Ishikawa (cell line): ENCODE results near the gene SUSD2.

ENCODE experiments used
- CEBPB ChIP-seq: IDR thresholded peaks from 2 replicates; pipeline ENCODE4 v1.6.1; 2012
- CREB1 ChIP-seq: IDR thresholded peaks from 2 replicates; pipeline ENCODE4 v1.6.1; 2012; ENCODE audit warnings: low read depth
- EGR1 ChIP-seq: IDR thresholded peaks from 2 replicates; pipeline ENCODE4 v1.6.1; 2012
- EP300 ChIP-seq: IDR thresholded peaks from 2 replicates; pipeline ENCODE4 v1.6.1; 2012; ENCODE audit warnings: borderline replicate concordance
- FOXM1 ChIP-seq: IDR thresholded peaks from 2 replicates; pipeline ENCODE4 v1.6.1; 2012; ENCODE audit warnings: low read depth, borderline replicate concordance
- MAX ChIP-seq: IDR thresholded peaks from 2 replicates; pipeline ENCODE4 v1.6.1; 2012
- NFIC ChIP-seq: IDR thresholded peaks from 2 replicates; pipeline ENCODE4 v1.6.1; 2012
- RAD21 ChIP-seq: IDR thresholded peaks from 2 replicates; pipeline ENCODE4 v1.6.1; 2012; ENCODE audit warnings: low read depth
- REST ChIP-seq: IDR thresholded peaks from 2 replicates; pipeline ENCODE4 v1.6.1; 2012; ENCODE audit warnings: low read depth, mild to moderate bottlenecking
- TAF1 ChIP-seq: IDR thresholded peaks from 2 replicates; pipeline ENCODE4 v1.6.1; 2012; ENCODE audit warnings: low read depth, mild to moderate bottlenecking
- TCF12 ChIP-seq: IDR thresholded peaks from 2 replicates; pipeline ENCODE4 v1.6.1; 2012; ENCODE audit warnings: low read depth
- TEAD4 ChIP-seq: IDR thresholded peaks from 2 replicates; pipeline ENCODE4 v1.6.1; 2012
- USF1 ChIP-seq: IDR thresholded peaks from 2 replicates; pipeline ENCODE4 v1.6.1; 2012
- YY1 ChIP-seq: IDR thresholded peaks from 2 replicates; pipeline ENCODE4 v1.6.1; 2012; ENCODE audit warnings: low read depth
- ZBTB7A ChIP-seq: IDR thresholded peaks from 2 replicates; pipeline ENCODE4 v1.6.1; 2012; ENCODE audit warnings: low read depth

SUSD2 gene

GRCh38 chr22:24181088-24181995 lies at the start of gene SUSD2:
SUSD2 (plus strand) TSS chr22:24181487; CDS start chr22:24181520, 33 bp downstream.
- no peak for TF ChIP-seq ZBTB7A
- no peak for TF ChIP-seq TCF12
- no peak for TF ChIP-seq NFIC
- no peak for TF ChIP-seq EP300
- no peak for TF ChIP-seq MAX
- TF ChIP-seq YY1, result no peak
- no peak for TF ChIP-seq FOXM1

GRCh38 chr22:24133187-24133965 lies 47.9 kb upstream of the SUSD2 start:
- TF ChIP-seq CREB1 (no peak), FOXM1 (no peak), RAD21 (peak; percentile 33)

GRCh38 chr22:24134090-24134846 lies 47.0 kb upstream of the SUSD2 start:
- no peak for TF ChIP-seq REST
- no peak for TF ChIP-seq NFIC
- no peak for TF ChIP-seq EGR1
- TF ChIP-seq ZBTB7A, result no peak
- no peak for TF ChIP-seq CEBPB
- TF ChIP-seq YY1, result no peak
- no peak for TF ChIP-seq FOXM1
- no peak for TF ChIP-seq EP300
- TF ChIP-seq RAD21, result no peak
- no peak for TF ChIP-seq TCF12
- no peak for TF ChIP-seq CREB1
- TF ChIP-seq USF1, result no peak
- no peak for TF ChIP-seq MAX
- TF ChIP-seq TEAD4, result no peak
- TF ChIP-seq TAF1, result no peak

- TF ChIP-seq NFIC (no peak), TCF12 (no peak), FOXM1 (no peak), CEBPB (no peak)
Measured at GRCh38 chr22:24137595-24137994, 43.7 kb upstream of the SUSD2 start.

- TF ChIP-seq CREB1 (no peak), NFIC (no peak), CEBPB (no peak), TAF1 (no peak), EP300 (no peak), FOXM1 (no peak), YY1 (no peak), RAD21 (no peak), EGR1 (no peak), REST (no peak), TEAD4 (no peak), MAX (no peak), USF1 (no peak), ZBTB7A (no peak), TCF12 (no peak)
Measured at GRCh38 chr22:24138649-24139420, 42.5 kb upstream of the SUSD2 start.
